ENCODE results near the gene NFRKB.
A peak's percentile ranks its signal among the peaks of the same experiment; 100 is the strongest.
"Not testable (repeated sequence)": the region's sequence is repeated elsewhere in the genome, so short reads cannot be mapped to it uniquely, and the experiment has no call there.

Gene NFRKB

GRCh38 chr11:129922674-129923073 is 27.3 kb upstream of the NFRKB start:
- Mint-ChIP-seq H3K4me3 (no peak overlapping the region), H3K9me3 (no peaks in the 10 kb centered on the region), H3K36me3 (ENCODE audit: low read depth) (peaks cover 8% of the 10 kb centered on the region), H3K4me1 (peaks cover 7% of the 10 kb centered on the region), H3K27me3 (no peaks in the 10 kb centered on the region), H3K27ac (no peak overlapping the region)
- no peak for DNase-seq
- ATAC-seq: no peak

GRCh38 chr11:129918361-129918760 is 23.0 kb upstream of the NFRKB start:
- Mint-ChIP-seq H3K36me3 (ENCODE audit: low read depth) (peaks cover 18% of the 10 kb centered on the region), H3K27ac (no peak overlapping the region), H3K9me3 (no peaks in the 10 kb centered on the region), H3K4me3 (no peak overlapping the region), H3K4me1 (peaks cover 6% of the 10 kb centered on the region), H3K27me3 (no peaks in the 10 kb centered on the region)
- no peak for ATAC-seq
- DNase-seq: no peak

GRCh38 chr11:129917231-129917630 is 21.9 kb upstream of the NFRKB start:
- Mint-ChIP-seq H3K4me3 (no peak overlapping the region), H3K4me1 (peaks cover 3% of the 10 kb centered on the region), H3K36me3 (ENCODE audit: low read depth) (peaks cover 21% of the 10 kb centered on the region), H3K27ac (no peak overlapping the region), H3K27me3 (no peaks in the 10 kb centered on the region), H3K9me3 (no peaks in the 10 kb centered on the region)
- ATAC-seq (no peak), DNase-seq (no peak)

- no peak for ATAC-seq
These were observed 15.9 kb upstream of the NFRKB start for GRCh38 chr11:129911298-129911697.

GRCh38 chr11:129910360-129910759 is 15.0 kb upstream of the NFRKB start:
- peaks cover 6% of the 10 kb centered on the region for H3K4me1 Mint-ChIP-seq
- peaks cover 44% of the 10 kb centered on the region for H3K36me3 Mint-ChIP-seq (ENCODE audit: low read depth)
- DNase-seq (no peak), ATAC-seq (no peak)
- no peak overlapping the region for H3K27ac Mint-ChIP-seq
- no peaks in the 10 kb centered on the region for H3K27me3 Mint-ChIP-seq
- no peaks in the 10 kb centered on the region for H3K9me3 Mint-ChIP-seq
- no peak overlapping the region for H3K4me3 Mint-ChIP-seq

More at GRCh38 chr11:129911298-129911697, 15.9 kb upstream of the NFRKB start:
- Mint-ChIP-seq H3K9me3 (no peaks in the 10 kb centered on the region), H3K4me1 (peaks cover 6% of the 10 kb centered on the region), H3K36me3 (ENCODE audit: low read depth) (peaks cover 40% of the 10 kb centered on the region), H3K27me3 (no peaks in the 10 kb centered on the region), H3K4me3 (no peak overlapping the region), H3K27ac (peak overlapping the region; percentile 52)
- DNase-seq: no peak

GRCh38 chr11:129905402-129905801 is 10.0 kb upstream of the NFRKB start:
- Mint-ChIP-seq H3K27me3 (no peaks in the 10 kb centered on the region), H3K36me3 (ENCODE audit: low read depth) (peaks cover 39% of the 10 kb centered on the region), H3K4me1 (no peaks in the 10 kb centered on the region), H3K9me3 (no peaks in the 10 kb centered on the region), H3K27ac (no peak overlapping the region), H3K4me3 (no peak overlapping the region)
- DNase-seq: no peak
- ATAC-seq: no peak

GRCh38 chr11:129896062-129896461 is 684 bp upstream of the NFRKB start:
- Mint-ChIP-seq H3K36me3 (ENCODE audit: low read depth) (peaks cover 16% of the 10 kb centered on the region), H3K9me3 (no peaks in the 10 kb centered on the region), H3K4me3 (peak overlapping the region; percentile 87), H3K27ac (peak overlapping the region; percentile 70), H3K4me1 (peaks cover 28% of the 10 kb centered on the region), H3K27me3 (no peaks in the 10 kb centered on the region)
- DNase-seq (no peak), ATAC-seq (no peak)

- peak; percentile 2 for ATAC-seq
- Mint-ChIP-seq H3K27me3 (no peaks in the 10 kb centered on the region), H3K9me3 (no peaks in the 10 kb centered on the region), H3K27ac (peak overlapping the region; percentile 70), H3K4me1 (peaks cover 35% of the 10 kb centered on the region), H3K36me3 (ENCODE audit: low read depth) (peaks cover 26% of the 10 kb centered on the region), H3K4me3 (peak overlapping the region; percentile 87)
- peak; percentile 7 for DNase-seq
These were observed 876 bp downstream of the NFRKB start for GRCh38 chr11:129894278-129895125.

- H3K27me3 Mint-ChIP-seq: no peaks in the 10 kb centered on the region
- peak overlapping the region; percentile 48 for H3K27ac Mint-ChIP-seq
- DNase-seq: no peak
- H3K4me1 Mint-ChIP-seq: peaks cover 23% of the 10 kb centered on the region
- no peak overlapping the region for H3K4me3 Mint-ChIP-seq
- peaks cover 66% of the 10 kb centered on the region for H3K36me3 Mint-ChIP-seq (ENCODE audit: low read depth)
- H3K9me3 Mint-ChIP-seq: no peaks in the 10 kb centered on the region
- no peak for ATAC-seq
These were observed 6.9 kb downstream of the NFRKB start for GRCh38 chr11:129888451-129888850.

GRCh38 chr11:129885381-129885780 is 10.0 kb downstream of the NFRKB start:
- H3K27ac Mint-ChIP-seq: no peak overlapping the region
- no peaks in the 10 kb centered on the region for H3K9me3 Mint-ChIP-seq
- no peaks in the 10 kb centered on the region for H3K27me3 Mint-ChIP-seq
- H3K36me3 Mint-ChIP-seq (ENCODE audit: low read depth): peaks cover 72% of the 10 kb centered on the region
- peaks cover 14% of the 10 kb centered on the region for H3K4me1 Mint-ChIP-seq
- no peak overlapping the region for H3K4me3 Mint-ChIP-seq
- DNase-seq (no peak), ATAC-seq (no peak)

GRCh38 chr11:129884581-129884980 is 10.8 kb downstream of the NFRKB start:
- peaks cover 9% of the 10 kb centered on the region for H3K4me1 Mint-ChIP-seq
- DNase-seq (no peak), ATAC-seq (no peak)
- H3K4me3 Mint-ChIP-seq: no peak overlapping the region
- H3K9me3 Mint-ChIP-seq: no peaks in the 10 kb centered on the region
- H3K27ac Mint-ChIP-seq: no peak overlapping the region
- no peaks in the 10 kb centered on the region for H3K27me3 Mint-ChIP-seq
- peaks cover 69% of the 10 kb centered on the region for H3K36me3 Mint-ChIP-seq (ENCODE audit: low read depth)

GRCh38 chr11:129881570-129882170 is 13.7 kb downstream of the NFRKB start:
- no peaks in the 10 kb centered on the region for H3K27me3 Mint-ChIP-seq
- ATAC-seq (peak; percentile 61), DNase-seq (peak; percentile 45)
- H3K36me3 Mint-ChIP-seq (ENCODE audit: low read depth): peaks cover 69% of the 10 kb centered on the region
- H3K4me1 Mint-ChIP-seq: no peaks in the 10 kb centered on the region
- no peaks in the 10 kb centered on the region for H3K9me3 Mint-ChIP-seq
- H3K4me3 Mint-ChIP-seq: no peak overlapping the region
- no peak overlapping the region for H3K27ac Mint-ChIP-seq

- DNase-seq (no peak), ATAC-seq (no peak)
- Mint-ChIP-seq H3K4me1 (no peaks in the 10 kb centered on the region), H3K27me3 (no peaks in the 10 kb centered on the region), H3K27ac (no peak overlapping the region), H3K36me3 (ENCODE audit: low read depth) (peaks cover 66% of the 10 kb centered on the region), H3K9me3 (no peaks in the 10 kb centered on the region), H3K4me3 (no peak overlapping the region)
These were observed 15.1 kb downstream of the NFRKB start for GRCh38 chr11:129880311-129880710.

GRCh38 chr11:129871914-129872313 is 23.5 kb downstream of the NFRKB start:
- peaks cover 65% of the 10 kb centered on the region for H3K36me3 Mint-ChIP-seq (ENCODE audit: low read depth)

GRCh38 chr11:129868626-129869025 is 26.8 kb downstream of the NFRKB start:
- not testable (repeated sequence) for H3K9me3 Mint-ChIP-seq, H3K4me3 Mint-ChIP-seq, H3K27ac Mint-ChIP-seq, H3K27me3 Mint-ChIP-seq, DNase-seq, ATAC-seq
- Mint-ChIP-seq H3K36me3 (ENCODE audit: low read depth) (peaks cover 74% of the 10 kb centered on the region), H3K4me1 (peaks cover 13% of the 10 kb centered on the region)

More at GRCh38 chr11:129871914-129872313, 23.5 kb downstream of the NFRKB start:
- Mint-ChIP-seq H3K9me3 (no peaks in the 10 kb centered on the region), H3K4me3 (no peak overlapping the region), H3K4me1 (peaks cover 2% of the 10 kb centered on the region), H3K27ac (no peak overlapping the region), H3K27me3 (no peaks in the 10 kb centered on the region)
- DNase-seq (no peak), ATAC-seq (no peak)

All from activated naive CD8-positive, alpha-beta T cell treated with anti-CD3 and anti-CD28 coated beads, Interleukin-2, amount 50 U/mL, for 24 hours (primary cell).